ENCODE results near the gene SHC4.

GRCh38 chr15:48966595-48967301 is 3.0 kb upstream of the SHC4 start:
- TF ChIP-seq CTCF (IDR thresholded peaks at IDR 0.05; ENCODE audit: low read depth, low read length) (no peak), MYC (IDR thresholded peaks at IDR 0.05; ENCODE audit: low read depth, low read length) (peak; percentile 23; the same call in 1 of the 2 replicates), POLR2A (IDR thresholded peaks at IDR 0.05; ENCODE audit: extremely low read depth, insufficient read length) (no peak), MAX (IDR thresholded peaks at IDR 0.05; ENCODE audit: low read depth, low read length) (peak; percentile 44; the same call in 1 of the 2 replicates)
